Activated B cell treated with CpG ODN at 0.5 μM for 24 hours (primary cell): ENCODE results near the gene FAIM. TPM values are rescaled to one million over a fixed set of nuclear protein-coding genes. Genes with fewer than 3 reads are reported as not detected.
"Not testable (repeated sequence)": the region's sequence is repeated elsewhere in the genome, so short reads cannot be mapped to it uniquely, and the experiment has no call there.

Experiments
- ATAC-seq: fragments of 200-7000 bp; cut with Tn5 transposase; one replicate; pipeline ENCODE4 v1.10.0; 2021; ENCODE audit warnings: low read depth, mild to moderate bottlenecking, moderate library complexity
- CTCF ChIA-PET: fragments of 350-600 bp; sonication (Branson Sonifier 250); formaldehyde crosslinking; loops from one replicate; lab custom pipeline; 2021; ENCODE audit warnings: antibody characterized with exemption; lab: Charles Lee
- POLR2A ChIA-PET: fragments of 350-600 bp; sonication (Branson Sonifier 250); formaldehyde crosslinking; loops from one replicate; lab custom pipeline; 2021; ENCODE audit warnings: antibody characterized with exemption; lab: Charles Lee
- DNase-seq: peaks from one replicate; pipeline ENCODE4 v3.0.0; 2022
- H3K27ac Mint-ChIP-seq: one replicate; pipeline ENCODE4 v1.8.0; 2020; ENCODE audit warnings: mixed read lengths
- H3K27me3 Mint-ChIP-seq: one replicate; pipeline ENCODE4 v1.8.0; 2021; ENCODE audit warnings: mixed read lengths
- H3K36me3 Mint-ChIP-seq: one replicate; pipeline ENCODE4 v1.8.0; 2021; ENCODE audit warnings: low read depth, mixed read lengths
- H3K4me1 Mint-ChIP-seq: one replicate; pipeline ENCODE4 v1.8.0; 2021; ENCODE audit warnings: mixed read lengths
- H3K4me3 Mint-ChIP-seq: one replicate; pipeline ENCODE4 v1.8.0; 2020; ENCODE audit warnings: mild to moderate bottlenecking, mixed read lengths
- H3K9me3 Mint-ChIP-seq: one replicate; pipeline ENCODE4 v1.8.0; 2020; ENCODE audit warnings: mixed read lengths
- intact Hi-C: fragments of 100-400 bp; cut with micrococcal nuclease; formaldehyde crosslinking; loops from one replicate; pipeline ENCODE4 v1.15.1; 2024
- total RNA-seq: library from RNA; stranded (reverse); gene quantifications from 2 replicates; pipeline ENCODE4 v1.2.3, GENCODE V29; 2022
- TF ChIP-seq, protein P1 (sequence below): fragments of 200-600 bp; IDR thresholded peaks from one replicate; pipeline ENCODE4 v1.8.0; 2022; ENCODE audit warnings: antibody characterized with exemption, mild to moderate bottlenecking

The FAIM gene
- total RNA-seq, 1 donor from 2014 or later: 11.5 TPM

DNA sequence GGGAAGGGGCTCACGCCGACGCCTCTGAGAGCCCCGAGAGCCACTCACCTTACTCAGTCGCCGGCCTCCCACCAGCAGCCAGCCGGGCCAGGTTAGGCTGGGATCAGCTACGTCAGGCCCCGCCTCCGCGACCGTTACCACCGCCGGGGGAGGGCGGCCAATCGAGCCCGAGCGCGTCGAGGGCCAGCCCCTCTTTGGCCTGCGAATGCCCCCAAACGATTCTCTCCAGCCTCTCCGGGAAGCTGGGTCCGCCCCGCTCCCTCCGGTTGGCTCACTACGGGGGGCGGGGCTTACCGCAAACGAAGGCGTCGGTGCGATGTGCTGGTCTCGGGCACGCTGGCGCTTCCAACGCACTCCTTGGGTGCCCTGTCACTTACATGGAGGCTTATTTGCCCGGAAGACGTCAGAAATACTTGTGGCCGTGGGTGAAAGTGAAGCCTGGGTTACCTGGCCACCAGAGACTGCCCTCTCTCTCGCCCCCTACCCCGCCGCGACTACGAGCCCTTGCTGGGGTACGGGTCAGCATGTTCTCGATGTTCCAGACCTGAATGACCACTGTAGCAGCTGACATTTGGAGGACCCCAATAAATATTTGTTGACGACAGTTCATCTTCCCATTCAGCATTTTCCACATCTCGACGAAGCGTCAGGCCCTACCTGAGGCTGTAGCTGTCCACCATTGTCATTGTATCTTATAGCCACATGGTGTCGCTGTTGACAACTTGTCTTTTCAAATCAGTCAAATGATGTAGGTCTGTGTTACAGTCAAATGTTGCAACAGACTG is 14.2 kb upstream of the FAIM start, which contains the start of gene CEP70:
CEP70 (minus strand) TSS at position 111 of the 785 bp plus-strand sequence. CDS start 21,333 bp downstream, outside the sequence.
- TF ChIP-seq, protein P1, sequence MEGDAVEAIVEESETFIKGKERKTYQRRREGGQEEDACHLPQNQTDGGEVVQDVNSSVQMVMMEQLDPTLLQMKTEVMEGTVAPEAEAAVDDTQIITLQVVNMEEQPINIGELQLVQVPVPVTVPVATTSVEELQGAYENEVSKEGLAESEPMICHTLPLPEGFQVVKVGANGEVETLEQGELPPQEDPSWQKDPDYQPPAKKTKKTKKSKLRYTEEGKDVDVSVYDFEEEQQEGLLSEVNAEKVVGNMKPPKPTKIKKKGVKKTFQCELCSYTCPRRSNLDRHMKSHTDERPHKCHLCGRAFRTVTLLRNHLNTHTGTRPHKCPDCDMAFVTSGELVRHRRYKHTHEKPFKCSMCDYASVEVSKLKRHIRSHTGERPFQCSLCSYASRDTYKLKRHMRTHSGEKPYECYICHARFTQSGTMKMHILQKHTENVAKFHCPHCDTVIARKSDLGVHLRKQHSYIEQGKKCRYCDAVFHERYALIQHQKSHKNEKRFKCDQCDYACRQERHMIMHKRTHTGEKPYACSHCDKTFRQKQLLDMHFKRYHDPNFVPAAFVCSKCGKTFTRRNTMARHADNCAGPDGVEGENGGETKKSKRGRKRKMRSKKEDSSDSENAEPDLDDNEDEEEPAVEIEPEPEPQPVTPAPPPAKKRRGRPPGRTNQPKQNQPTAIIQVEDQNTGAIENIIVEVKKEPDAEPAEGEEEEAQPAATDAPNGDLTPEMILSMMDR: peak; percentile 32

DNA sequence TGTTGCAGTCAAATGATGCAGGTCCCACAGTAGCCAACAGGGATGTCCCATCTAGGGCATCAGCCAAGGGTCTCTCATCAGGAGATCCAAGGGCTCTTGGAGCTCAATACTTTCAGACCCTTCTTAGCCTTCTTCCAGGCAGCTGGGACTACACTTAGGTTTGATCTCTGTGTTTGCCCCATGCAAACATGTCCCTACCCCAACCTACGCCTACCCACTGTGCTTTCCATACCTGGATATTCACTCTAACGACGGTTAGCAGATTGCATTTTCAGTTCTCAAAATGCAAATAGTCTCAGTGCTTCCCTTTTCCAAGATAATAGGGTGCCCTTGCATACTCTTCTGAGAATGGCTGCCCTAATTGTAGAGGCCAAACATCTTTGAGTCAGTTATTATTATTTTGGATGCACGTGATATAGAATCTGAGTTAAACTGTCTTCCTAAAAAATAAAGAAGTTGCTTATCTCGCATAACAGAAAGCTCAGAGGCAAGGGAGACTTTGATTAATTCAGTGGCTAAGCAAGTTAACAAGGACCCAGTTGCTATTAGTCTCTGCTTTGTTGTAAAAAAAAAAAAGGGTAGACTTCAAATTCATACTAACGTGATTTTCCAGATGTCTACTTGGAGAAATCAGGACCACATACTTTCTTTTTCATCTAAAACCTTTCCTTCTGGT is 13.5 kb upstream of the FAIM start:
- ATAC-seq (no peak), DNase-seq (peak; percentile 22)
- CTCF ChIA-PET: interaction anchor here (0.6 to 7.4 kb wide), 12 partner anchors 10 to 759 kb away, joined by 3 to 216 read pairs (median 4); partner anchors contain the start of genes FAIM and PIK3CB
- peaks cover 10% of the 10 kb centered on the region for H3K4me1 Mint-ChIP-seq
- TF ChIP-seq, protein P1: no peak
- H3K9me3 Mint-ChIP-seq: no peaks in the 10 kb centered on the region
- peaks cover 5% of the 10 kb centered on the region for H3K36me3 Mint-ChIP-seq
- peak overlapping the region; percentile 90 for H3K4me3 Mint-ChIP-seq
- H3K27ac Mint-ChIP-seq: peak overlapping the region; percentile 86
- POLR2A ChIA-PET: interaction anchor here (0.9 to 2.8 kb wide), 7 partner anchors 8 to 795 kb away, joined by 3 to 33 read pairs (median 8); partner anchors contain the start of gene FAIM
- H3K27me3 Mint-ChIP-seq: no peaks in the 10 kb centered on the region
- intact Hi-C loops: loop anchor here (1.0 to 5.0 kb wide), 12 partner anchors 13 to 792 kb away; partner anchors contain the start of genes ARMC8, COPB2, DBR1 and FAIM

More for the DNA sequence above, 14.2 kb upstream of the FAIM start, which contains the start of gene CEP70:
- ChIA-PET CTCF (interaction anchor here (0.8 to 7.4 kb wide), 14 partner anchors 10 to 735 kb away, joined by 3 to 216 read pairs (median 4); partner anchors contain the start of genes FAIM and PIK3CB), POLR2A (interaction anchor here (0.6 to 2.8 kb wide), 10 partner anchors 9 to 1842 kb away, joined by 3 to 33 read pairs (median 6); partner anchors contain the start of genes FAIM and STAG1)
- intact Hi-C loops: loop anchor here (1.0 to 5.0 kb wide), 12 partner anchors 14 to 793 kb away; partner anchors contain the start of genes ARMC8, COPB2, DBR1 and FAIM
- Mint-ChIP-seq H3K9me3 (no peaks in the 10 kb centered on the region), H3K27ac (peak within 1 kb of the TSS; percentile 86), H3K27me3 (no peaks in the 10 kb centered on the region), H3K4me3 (peak within 1 kb of the TSS; percentile 90), H3K36me3 (peaks cover 5% of the 10 kb centered on the region), H3K4me1 (peaks cover 10% of the 10 kb centered on the region)
- peak; percentile 77 for DNase-seq
- ATAC-seq: peak; percentile 94

DNA sequence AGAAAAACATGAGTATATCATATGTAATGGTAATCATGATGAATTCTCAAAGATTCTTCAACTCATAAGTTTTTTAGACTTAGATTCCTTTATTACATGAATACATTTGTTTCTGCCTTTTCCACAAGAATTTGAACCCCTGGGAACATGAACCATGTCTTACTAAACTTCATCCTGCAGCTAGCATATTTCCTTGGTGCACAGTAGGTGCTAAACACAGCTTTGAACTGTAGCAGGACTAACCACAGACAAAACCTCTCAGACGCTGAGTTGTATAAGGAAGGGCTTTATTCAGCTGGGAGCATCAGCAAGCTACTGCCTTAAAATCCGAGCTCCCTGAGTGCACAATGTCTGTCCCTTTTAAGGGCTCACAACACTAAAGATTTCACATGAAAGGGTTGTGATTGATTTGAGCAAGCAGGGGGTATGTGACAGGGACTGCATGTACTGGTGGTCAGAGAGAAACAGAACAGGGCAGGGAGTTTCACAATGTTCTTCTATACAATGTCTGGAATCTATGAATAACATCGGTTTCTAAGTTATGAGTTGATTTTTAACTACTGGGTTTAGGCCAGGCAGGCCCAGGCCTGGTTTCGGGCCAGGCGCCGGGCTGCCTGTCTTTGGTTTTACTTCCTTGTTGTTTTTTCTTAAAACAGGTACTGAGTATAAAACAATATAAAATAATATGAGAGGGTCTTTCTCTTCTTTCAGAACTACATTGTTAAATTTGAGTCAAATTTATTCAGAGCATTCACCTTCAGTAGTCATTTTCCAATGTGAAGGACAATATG is 11.2 kb upstream of the FAIM start:
- H3K4me3 Mint-ChIP-seq, intact Hi-C loops, H3K27ac Mint-ChIP-seq, H3K36me3 Mint-ChIP-seq, DNase-seq, POLR2A ChIA-PET, H3K27me3 Mint-ChIP-seq, ATAC-seq, H3K9me3 Mint-ChIP-seq: not testable (repeated sequence)
- peaks cover 10% of the 10 kb centered on the region for H3K4me1 Mint-ChIP-seq
- CTCF ChIA-PET: interaction anchor here (0.6 to 3.5 kb wide), 2 partner anchors 53 to 318 kb away, joined by 3 to 22 read pairs; no protein-coding TSS in a partner anchor

DNA sequence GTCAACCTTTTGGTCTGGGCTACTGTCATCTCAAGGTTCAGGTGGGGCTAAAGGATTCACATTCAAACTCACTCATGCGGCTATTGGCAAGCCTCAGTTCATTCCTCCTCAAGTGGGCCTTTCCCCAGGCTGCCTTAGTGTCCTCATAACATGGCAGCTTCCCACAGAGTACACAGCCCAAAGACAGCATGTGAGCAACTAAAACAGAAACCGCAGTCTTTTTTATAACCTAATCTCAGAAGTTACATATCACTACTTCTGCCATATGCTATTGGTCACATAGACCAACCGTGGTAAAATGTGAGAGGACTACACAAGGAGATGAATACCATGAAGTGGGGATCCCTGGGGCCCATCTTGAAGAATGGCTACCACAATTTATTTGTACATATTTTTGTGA is 10.0 kb upstream of the FAIM start:
- POLR2A ChIA-PET: no interaction called here
- CTCF ChIA-PET: interaction anchor here (3.5 kb wide), 1 partner anchor 317 kb away, joined by 22 read pairs; no protein-coding TSS in a partner anchor
- Mint-ChIP-seq H3K9me3 (no peaks in the 10 kb centered on the region), H3K27ac (no peak overlapping the region), H3K27me3 (no peaks in the 10 kb centered on the region), H3K4me1 (peaks cover 8% of the 10 kb centered on the region), H3K4me3 (no peak overlapping the region), H3K36me3 (peaks cover 5% of the 10 kb centered on the region)
- no peak for ATAC-seq
- no peak for DNase-seq
- TF ChIP-seq, protein P1: no peak
- intact Hi-C loops: no loop called here
